ENCODE data around the gene SEPTIN6.
"Not testable (repeated sequence)": the region's sequence is repeated elsewhere in the genome, so short reads cannot be mapped to it uniquely, and the experiment has no call there.

The SEPTIN6 gene

GRCh38 chrX:119687661-119688413 lies 5.1 kb downstream of the SEPTIN6 start:
- peak overlapping the region; percentile 6; the same call in 1 of the 2 replicates for H3K4me3 ChIP-seq (ENCODE audit: low read depth, low read length)
- H3K4me1 ChIP-seq, result peaks cover 18% of the 10 kb centered on the region
- no peaks in the 10 kb centered on the region for H3K9me3 ChIP-seq
- no peak for TF ChIP-seq CTCF (IDR thresholded peaks at IDR 0.05; ENCODE audit: low read depth, low read length)
- no peaks in the 10 kb centered on the region for H3K27me3 ChIP-seq
- no peaks in the 10 kb centered on the region; the same call in none of the 2 replicates for H3K36me3 ChIP-seq
- DNase-seq, result no peak

- peak; percentile 77 for DNase-seq
- no peaks in the 10 kb centered on the region; the same call in 1 of the 2 replicates for H3K36me3 ChIP-seq
- peak overlapping the region; percentile 31 for H3K4me3 ChIP-seq (ENCODE audit: low read depth, low read length)
- no peaks in the 10 kb centered on the region for H3K27me3 ChIP-seq
- no peaks in the 10 kb centered on the region for H3K9me3 ChIP-seq
- H3K4me1 ChIP-seq, result peaks cover 18% of the 10 kb centered on the region
- no peak for TF ChIP-seq CTCF (IDR thresholded peaks at IDR 0.05; ENCODE audit: low read depth, low read length)
These were observed 6.8 kb downstream of the SEPTIN6 start for GRCh38 chrX:119686087-119686691.

GRCh38 chrX:119685225-119686066 lies 7.5 kb downstream of the SEPTIN6 start:
- Histone ChIP-seq H3K4me3 (ENCODE audit: low read depth, low read length) (no peak overlapping the region), H3K4me1 (peaks cover 18% of the 10 kb centered on the region)

GRCh38 chrX:119684916-119685224 lies 8.1 kb downstream of the SEPTIN6 start:
- Histone ChIP-seq H3K27me3 (no peaks in the 10 kb centered on the region), H3K36me3 (no peaks in the 10 kb centered on the region; the same call in 1 of the 2 replicates), H3K4me3 (ENCODE audit: low read depth, low read length) (no peak overlapping the region), H3K9me3 (no peaks in the 10 kb centered on the region), H3K4me1 (peaks cover 18% of the 10 kb centered on the region)
- no peak for DNase-seq
- no peak for TF ChIP-seq CTCF (IDR thresholded peaks at IDR 0.05; ENCODE audit: low read depth, low read length)

More at GRCh38 chrX:119685225-119686066, 7.5 kb downstream of the SEPTIN6 start:
- Histone ChIP-seq H3K27me3 (no peaks in the 10 kb centered on the region), H3K36me3 (no peaks in the 10 kb centered on the region; the same call in 1 of the 2 replicates), H3K9me3 (no peaks in the 10 kb centered on the region)
- no peak for DNase-seq
- no peak for TF ChIP-seq CTCF (IDR thresholded peaks at IDR 0.05; ENCODE audit: low read depth, low read length)

- not testable (repeated sequence) for H3K27me3 ChIP-seq; H3K4me3 ChIP-seq (ENCODE audit: low read depth, low read length); DNase-seq; H3K36me3 ChIP-seq; H3K9me3 ChIP-seq
- peaks cover 18% of the 10 kb centered on the region for H3K4me1 ChIP-seq
These were observed 8.7 kb downstream of the SEPTIN6 start for GRCh38 chrX:119684312-119684711.

All from BE2C (cell line).